Gastroesophageal sphincter (tissue), 3 donors: ENCODE measurements around the gene AATK.

ENCODE experiments used
- POLR2A ChIP-seq, 2 donors: fragments of 450-650 bp; IDR thresholded peaks; one replicate each; pipeline ENCODE4 v1.6.1; 2017; ENCODE audit warnings: antibody characterized with exemption in 2 of 2, mild to moderate bottlenecking in 2 of 2, moderate library complexity in 1 of 2
- POLR2AphosphoS5 ChIP-seq: sonication (generic); formaldehyde crosslinking; IDR thresholded peaks from one replicate; pipeline ENCODE4 v1.6.1; 2017; ENCODE audit warnings: antibody characterized with exemption
- TF ChIP-seq, protein P1 (sequence below), 4 experiments: fragments of 200-600 bp in 2 of 4; fragments of 450-650 bp in 2 of 4; sonication (generic) in 1 of 4; IDR thresholded peaks; one replicate each; pipeline ENCODE4 v1.5.1; 2017 to 2019; ENCODE audit warnings: antibody characterized with exemption in 4 of 4, mild to moderate bottlenecking in 2 of 4, moderate library complexity in 2 of 4

DNA sequence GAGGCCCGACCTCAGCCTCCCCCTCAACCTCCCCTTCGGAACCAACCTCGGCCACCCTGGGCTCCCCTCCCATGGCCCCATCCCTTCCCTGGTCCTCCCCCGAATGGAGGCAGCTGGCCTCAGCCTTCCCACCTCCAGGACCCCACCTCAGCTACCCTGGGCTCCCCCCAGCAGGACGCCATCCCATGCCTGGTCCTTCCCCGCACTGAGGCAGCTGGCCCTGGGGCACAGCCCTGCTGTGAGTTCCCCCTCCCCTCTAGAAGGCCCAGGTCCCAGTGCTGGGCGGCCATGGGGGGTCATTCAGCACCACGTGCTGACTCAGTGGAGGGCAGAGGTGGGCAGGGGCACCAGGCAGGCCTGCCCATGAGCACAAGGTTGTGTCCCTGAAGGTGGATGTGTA is 29.7 kb downstream of the AATK start:
- TF ChIP-seq, protein P1, sequence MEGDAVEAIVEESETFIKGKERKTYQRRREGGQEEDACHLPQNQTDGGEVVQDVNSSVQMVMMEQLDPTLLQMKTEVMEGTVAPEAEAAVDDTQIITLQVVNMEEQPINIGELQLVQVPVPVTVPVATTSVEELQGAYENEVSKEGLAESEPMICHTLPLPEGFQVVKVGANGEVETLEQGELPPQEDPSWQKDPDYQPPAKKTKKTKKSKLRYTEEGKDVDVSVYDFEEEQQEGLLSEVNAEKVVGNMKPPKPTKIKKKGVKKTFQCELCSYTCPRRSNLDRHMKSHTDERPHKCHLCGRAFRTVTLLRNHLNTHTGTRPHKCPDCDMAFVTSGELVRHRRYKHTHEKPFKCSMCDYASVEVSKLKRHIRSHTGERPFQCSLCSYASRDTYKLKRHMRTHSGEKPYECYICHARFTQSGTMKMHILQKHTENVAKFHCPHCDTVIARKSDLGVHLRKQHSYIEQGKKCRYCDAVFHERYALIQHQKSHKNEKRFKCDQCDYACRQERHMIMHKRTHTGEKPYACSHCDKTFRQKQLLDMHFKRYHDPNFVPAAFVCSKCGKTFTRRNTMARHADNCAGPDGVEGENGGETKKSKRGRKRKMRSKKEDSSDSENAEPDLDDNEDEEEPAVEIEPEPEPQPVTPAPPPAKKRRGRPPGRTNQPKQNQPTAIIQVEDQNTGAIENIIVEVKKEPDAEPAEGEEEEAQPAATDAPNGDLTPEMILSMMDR (IDR thresholded peaks at IDR 0.05), result no peak
- TF ChIP-seq POLR2AphosphoS5 (no peak), POLR2A (IDR thresholded peaks at IDR 0.05) (no peak)
